H1 (cell line): ENCODE results near the gene APBA2. TPM values are rescaled to one million over a fixed set of nuclear protein-coding genes. Genes with fewer than 3 reads are reported as not detected.

Experiments
- CHD7 ChIP-seq: fragments of 300-600 bp; sonication (generic); IDR thresholded peaks from 2 replicates; pipeline ENCODE4 v1.7.1; 2012; ENCODE audit warnings: low read length, moderate library complexity, mild to moderate bottlenecking, inconsistent platforms; ENCODE audit not compliant: insufficient replicate concordance
- TCF12 ChIP-seq: IDR thresholded peaks from 2 replicates; pipeline ENCODE4 v1.6.1; 2011; ENCODE audit warnings: low read depth, mild to moderate bottlenecking, low read length
- USF2 ChIP-seq: IDR thresholded peaks from 2 replicates; pipeline ENCODE4 v1.6.1; 2011; ENCODE audit warnings: low read length, improper control_type of control experiment
- polyA plus RNA-seq, 7 experiments: library from polyadenylated mRNA; depleted of rRNA in 3 of 7; stranded (reverse) in 5 of 7; unstranded in 2 of 7; fragments of >200 nt in 5 of 7; fragments of 200-250 nt in 2 of 7; gene quantifications; 1 replicate in 5 of 7; 2 replicates in 1 of 7; 4 replicates in 1 of 7; pipeline versions ENCODE4 v1.2.1 to v1.2.3, GENCODE V29; 2011 to 2013; ENCODE audit warnings: missing spikeins in 2 of 7, mixed read lengths in 2 of 7
- total RNA-seq: library from RNA; stranded (reverse); fragmentation: NEBNext Ultra II Directional; extraction: Animal tissue kit (Norgen Biotek cat#: 25700); gene quantifications from 2 replicates; pipeline ENCODE4 v1.2.1, GENCODE V29; 2021

APBA2 gene
- total and polyA plus RNA-seq, 2 of the 8 experiments (the other 6 are each of a cell fraction or from before 2014, with no cell fraction given), result 15.5 to 19.0 TPM

GRCh38 chr15:29057856-29058255, 172.1 kb downstream of the APBA2 start (continued):
- TF ChIP-seq CHD7 (no peak), USF2 (no peak), TCF12 (no peak)
